Measurements from ENCODE around the gene EPHA6. TPM values are rescaled to one million over a fixed set of nuclear protein-coding genes. Genes with fewer than 3 reads are reported as not detected.

EPHA6 gene
- total and polyA plus RNA-seq, 12 donors: 0.21 to 0.88 (median 0.59) TPM; not detected in 3

GRCh38 chr3:97161169-97161568 is 346.8 kb downstream of the EPHA6 start:
- Histone ChIP-seq H3K27me3 (no peaks in the 10 kb centered on the region), H3K36me3 (no peaks in the 10 kb centered on the region), H3K27ac (no peak overlapping the region), H3K4me3 (no peak overlapping the region), H3K4me1 (no peaks in the 10 kb centered on the region), H3K9me3 (peaks cover 0 to 5% (median 0%) of the 10 kb centered on the region in 11 donors)
- ATAC-seq (no peak), DNase-seq (no peak)
- 64 to 92% methylated on average over 2 of the region's 2 CpGs for WGBS, 2 donors
- intact Hi-C loops (cut with DNase I): no loop called here
- TF ChIP-seq CTCF (IDR thresholded peaks at IDR 0.05): no peak

GRCh38 chr3:97177242-97177641 is 362.8 kb downstream of the EPHA6 start:
- no peak for TF ChIP-seq CTCF (IDR thresholded peaks at IDR 0.05)
- Histone ChIP-seq H3K27me3 (no peaks in the 10 kb centered on the region), H3K4me1 (no peaks in the 10 kb centered on the region), H3K9me3 (peaks cover 0 to 70% (median 29%) of the 10 kb centered on the region in 11 donors), H3K27ac (no peak overlapping the region), H3K36me3 (no peaks in the 10 kb centered on the region), H3K4me3 (no peak overlapping the region)
- intact Hi-C loops (cut with DNase I): no loop called here
- DNase-seq (no peak), ATAC-seq (no peak)

- intact Hi-C loops (cut with DNase I): no loop called here
- 58 to 59% methylated on average over 3 of the region's 3 CpGs for WGBS, 2 donors
- H3K4me3 ChIP-seq: no peak overlapping the region
- ATAC-seq (no peak), DNase-seq (no peak)
- H3K4me1 ChIP-seq: no peaks in the 10 kb centered on the region
- H3K36me3 ChIP-seq: no peaks in the 10 kb centered on the region
- H3K27ac ChIP-seq: no peak overlapping the region
- H3K9me3 ChIP-seq: peaks cover 0 to 44% (median 21%) of the 10 kb centered on the region in 11 donors
- no peak for TF ChIP-seq CTCF (IDR thresholded peaks at IDR 0.05)
- H3K27me3 ChIP-seq: no peaks in the 10 kb centered on the region
Observed at GRCh38 chr3:97181704-97182103, 367.3 kb downstream of the EPHA6 start.

- no peak for TF ChIP-seq CTCF (IDR thresholded peaks at IDR 0.05)
- intact Hi-C loops (cut with DNase I): no loop called here
Observed at GRCh38 chr3:97187771-97188170, 373.4 kb downstream of the EPHA6 start.

More at GRCh38 chr3:97187771-97188170, 373.4 kb downstream of the EPHA6 start:
- H3K36me3 ChIP-seq: no peaks in the 10 kb centered on the region
- H3K27ac ChIP-seq: no peak overlapping the region
- no peaks in the 10 kb centered on the region for H3K4me1 ChIP-seq
- DNase-seq (no peak), ATAC-seq (no peak)
- peaks cover 0 to 9% (median 0%) of the 10 kb centered on the region in 11 donors for H3K9me3 ChIP-seq
- H3K27me3 ChIP-seq: no peaks in the 10 kb centered on the region
- H3K4me3 ChIP-seq: no peak overlapping the region
